Calu3 (cell line): Measurements from ENCODE around the gene EYA4. TPM values are rescaled to one million over a fixed set of nuclear protein-coding genes. Genes with fewer than 3 reads are reported as not detected.
A peak's percentile ranks its signal among the peaks of the same experiment; 100 is the strongest.

Experiments
- BruUV-seq: library from RNA; stranded (reverse); fragments of 400-500 nt; replicated peaks from 2 replicates; lab custom pipeline; 2021; lab: Mats Ljungman, UMichigan
- CTCF ChIA-PET: fragments of 300-600 bp; sonication (Branson Sonifier 250); formaldehyde crosslinking; loops from one replicate; lab custom pipeline; 2022; ENCODE audit warnings: antibody characterized with exemption; lab: Charles Lee
- DNase-seq: peaks from one replicate; pipeline ENCODE4 v3.0.0; 2022
- H3K27ac Mint-ChIP-seq: one replicate; pipeline ENCODE4 v1.8.0; 2022; ENCODE audit warnings: mixed read lengths; ENCODE audit not compliant: unreplicated experiment
- H3K27me3 Mint-ChIP-seq: one replicate; pipeline ENCODE4 v1.8.0; 2022; ENCODE audit warnings: mixed read lengths; ENCODE audit not compliant: unreplicated experiment
- H3K36me3 Mint-ChIP-seq: one replicate; pipeline ENCODE4 v1.8.0; 2022; ENCODE audit warnings: mild to moderate bottlenecking, moderate library complexity, mixed read lengths; ENCODE audit not compliant: insufficient read depth, unreplicated experiment
- H3K4me1 Mint-ChIP-seq: one replicate; pipeline ENCODE4 v1.8.0; 2022; ENCODE audit warnings: mild to moderate bottlenecking, low read depth, mixed read lengths; ENCODE audit not compliant: unreplicated experiment
- H3K4me3 Mint-ChIP-seq: one replicate; pipeline ENCODE4 v1.8.0; 2022; ENCODE audit warnings: mild to moderate bottlenecking, low read depth, moderate library complexity, mixed read lengths; ENCODE audit not compliant: unreplicated experiment
- H3K9me3 Mint-ChIP-seq: one replicate; pipeline ENCODE4 v1.8.0; 2022; ENCODE audit warnings: low read depth, mixed read lengths; ENCODE audit not compliant: unreplicated experiment
- CTCF ChIP-seq: fragments of 200-600 bp; IDR thresholded peaks from one replicate; pipeline ENCODE4 v1.8.0; 2022; ENCODE audit warnings: antibody characterized with exemption; ENCODE audit not compliant: unreplicated experiment
- intact Hi-C: fragments of 100-400 bp; cut with micrococcal nuclease; formaldehyde crosslinking; loops from one replicate; pipeline ENCODE4 v1.10.0; 2022; ENCODE audit not compliant: unreplicated experiment
- total RNA-seq: library from RNA; stranded (reverse); gene quantifications from 2 replicates; pipeline ENCODE4 v1.2.3, GENCODE V29; 2022

EYA4 gene
- total RNA-seq, 1 experiment from 2014 or later: 55.1 TPM

- H3K9me3 Mint-ChIP-seq: no peaks in the 10 kb centered on the region
- no peaks in the 10 kb centered on the region for H3K36me3 Mint-ChIP-seq
- intact Hi-C loops: no loop called here
- DNase-seq: no peak
- TF ChIP-seq CTCF: no peak
- H3K27ac Mint-ChIP-seq: peak overlapping the region; percentile 48
- CTCF ChIA-PET: interaction anchor here (0.6 kb wide), 1 partner anchor 1393 kb away, joined by 6 read pairs; no protein-coding TSS in a partner anchor
- no TSS peak for BruUV-seq
- no peaks in the 10 kb centered on the region for H3K27me3 Mint-ChIP-seq
- H3K4me3 Mint-ChIP-seq: no peak overlapping the region
- H3K4me1 Mint-ChIP-seq: peaks cover 25% of the 10 kb centered on the region
Measured at GRCh38 chr6:133262804-133263203, 21.6 kb downstream of the EYA4 start.

GRCh38 chr6:133265066-133265465, 23.9 kb downstream of the EYA4 start:
- no peak for DNase-seq
- no peak overlapping the region for H3K4me3 Mint-ChIP-seq
- H3K36me3 Mint-ChIP-seq: no peaks in the 10 kb centered on the region
- CTCF ChIA-PET: no interaction called here
- H3K27me3 Mint-ChIP-seq: no peaks in the 10 kb centered on the region
- no TSS peak for BruUV-seq
- no peaks in the 10 kb centered on the region for H3K9me3 Mint-ChIP-seq
- peaks cover 19% of the 10 kb centered on the region for H3K4me1 Mint-ChIP-seq
- no peak overlapping the region for H3K27ac Mint-ChIP-seq
- intact Hi-C loops: no loop called here
- no peak for TF ChIP-seq CTCF

GRCh38 chr6:133266186-133266585, 25.0 kb downstream of the EYA4 start:
- H3K9me3 Mint-ChIP-seq: no peaks in the 10 kb centered on the region
- H3K36me3 Mint-ChIP-seq: no peaks in the 10 kb centered on the region
- no peak overlapping the region for H3K27ac Mint-ChIP-seq
- TF ChIP-seq CTCF: no peak
- no TSS peak for BruUV-seq
- DNase-seq: no peak
- H3K4me1 Mint-ChIP-seq: peaks cover 10% of the 10 kb centered on the region
- CTCF ChIA-PET: no interaction called here
- intact Hi-C loops: no loop called here
- no peak overlapping the region for H3K4me3 Mint-ChIP-seq
- H3K27me3 Mint-ChIP-seq: no peaks in the 10 kb centered on the region

- Mint-ChIP-seq H3K27me3 (no peaks in the 10 kb centered on the region), H3K36me3 (no peaks in the 10 kb centered on the region), H3K27ac (no peak overlapping the region), H3K4me3 (no peak overlapping the region), H3K9me3 (no peaks in the 10 kb centered on the region), H3K4me1 (no peaks in the 10 kb centered on the region)
- TF ChIP-seq CTCF: no peak
- CTCF ChIA-PET: no interaction called here
- intact Hi-C loops: no loop called here
- no peak for DNase-seq
- no TSS peak for BruUV-seq
Measured at GRCh38 chr6:133268621-133269020, 27.5 kb downstream of the EYA4 start.
